CD4-positive, alpha-beta T cell treated with Interleukin-21 for 1 hour (primary cell): ENCODE measurements around the gene OAS2.
A peak's percentile ranks its signal among the peaks of the same experiment; 100 is the strongest.

Experiments
- DNase-seq: peaks from one replicate; pipeline ENCODE4 v3.0.0-alpha.2; 2020

The OAS2 gene

GRCh38 chr12:112978163-112979040, at the start of gene OAS2:
TSS of gene OAS2 (plus strand) at chr12:112978519. CDS start at chr12:112978609, 90 bp downstream.
- DNase-seq = peak; percentile 87

- DNase-seq = no peak
These were observed 49.3 kb upstream of the OAS2 start for GRCh38 chr12:112928978-112929377.

GRCh38 chr12:112929715-112930114, 48.6 kb upstream of the OAS2 start:
- DNase-seq = no peak

- DNase-seq = no peak
These were observed 48.0 kb upstream of the OAS2 start for GRCh38 chr12:112930350-112930749.

GRCh38 chr12:112932485-112933128, 45.7 kb upstream of the OAS2 start:
- no peak for DNase-seq

GRCh38 chr12:112933129-112933505, 45.2 kb upstream of the OAS2 start:
- no peak for DNase-seq

- no peak for DNase-seq
These were observed 42.1 kb upstream of the OAS2 start for GRCh38 chr12:112936264-112936663.

- DNase-seq = no peak
These were observed 41.4 kb upstream of the OAS2 start for GRCh38 chr12:112936927-112937326.

GRCh38 chr12:112937741-112938719, 40.3 kb upstream of the OAS2 start, which contains the start of gene OAS3:
TSS of gene OAS3 (plus strand) at chr12:112938474. CDS start at chr12:112938531, 57 bp downstream.
- peak; percentile 87 for DNase-seq

GRCh38 chr12:112938751-112939150, 39.6 kb upstream of the OAS2 start:
- DNase-seq = no peak

GRCh38 chr12:112939761-112940381, 38.4 kb upstream of the OAS2 start:
- DNase-seq = no peak

- no peak for DNase-seq
These were observed 36.6 kb upstream of the OAS2 start for GRCh38 chr12:112941528-112942335.

GRCh38 chr12:112942572-112942971, 35.7 kb upstream of the OAS2 start:
- no peak for DNase-seq

- no peak for DNase-seq
These were observed 34.2 kb upstream of the OAS2 start for GRCh38 chr12:112944024-112944690.

GRCh38 chr12:112945515-112945914, 32.8 kb upstream of the OAS2 start:
- DNase-seq = no peak

GRCh38 chr12:112946236-112947000, 31.9 kb upstream of the OAS2 start:
- DNase-seq = no peak

GRCh38 chr12:112947314-112947713, 31.0 kb upstream of the OAS2 start:
- no peak for DNase-seq

- DNase-seq = no peak
These were observed 30.6 kb upstream of the OAS2 start for GRCh38 chr12:112947761-112948160.

GRCh38 chr12:112948806-112949205, 29.5 kb upstream of the OAS2 start:
- no peak for DNase-seq

GRCh38 chr12:112950701-112951100, 27.6 kb upstream of the OAS2 start:
- no peak for DNase-seq
